IMR-90 (cell line): ENCODE results near the gene ACOX2. TPM values are rescaled to one million over a fixed set of nuclear protein-coding genes. Genes with fewer than 3 reads are reported as not detected.

Experiments
- ATAC-seq: fragments of 200-7000 bp; cut with Tn5 transposase; 2 replicates; pipeline ENCODE4 v1.9.1; 2020; ENCODE audit warnings: low read depth, mild to moderate bottlenecking, moderate library complexity
- BruUV-seq: library from RNA; stranded (reverse); fragments of 400-500 nt; replicated peaks from 2 replicates; lab custom pipeline; 2021; lab: Mats Ljungman, UMichigan
- CTCF ChIA-PET: fragments of 300-600 bp; formaldehyde crosslinking; extraction: SDS; loops from one replicate; lab custom pipeline; 2021; ENCODE audit warnings: antibody characterized with exemption; lab: Yijun Ruan, JAX
- POLR2A ChIA-PET: fragments of 300-600 bp; sonication (Branson Sonifier 250); formaldehyde crosslinking; loops from one replicate; lab custom pipeline; 2022; ENCODE audit warnings: antibody characterized with exemption; ENCODE audit not compliant: unreplicated experiment; lab: Charles Lee
- DNase-seq: peaks from one replicate; pipeline ENCODE4 v3.0.0; 2013
- H2AFZ ChIP-seq: replicated peaks from 2 replicates; pipeline ENCODE3; 2013; ENCODE audit warnings: low read length, mild to moderate bottlenecking; ENCODE audit not compliant: poor library complexity
- H2AK5ac ChIP-seq: 2 replicates; pipeline ENCODE4 v1.6.1; 2013; ENCODE audit warnings: low read depth, low read length, inconsistent platforms
- H2AK9ac ChIP-seq: replicated peaks from 2 replicates; pipeline ENCODE3; 2013; ENCODE audit warnings: mild to moderate bottlenecking, low read depth, low read length, moderate library complexity; ENCODE audit not compliant: poor library complexity
- H2BK120ac ChIP-seq: 2 replicates; pipeline ENCODE4 v1.6.1; 2013; ENCODE audit warnings: low read depth, low read length, inconsistent platforms
- H2BK15ac ChIP-seq: 3 replicates; pipeline ENCODE4 v1.6.1; 2013; ENCODE audit warnings: low read depth, low read length, inconsistent platforms
- H2BK20ac ChIP-seq: 2 replicates; pipeline ENCODE4 v1.6.1; 2013; ENCODE audit warnings: low read depth, mild to moderate bottlenecking, inconsistent platforms, low read length, moderate library complexity
- H2BK5ac ChIP-seq: 2 replicates; pipeline ENCODE4 v1.6.1; 2013; ENCODE audit warnings: mild to moderate bottlenecking, low read depth, low read length, inconsistent platforms; ENCODE audit not compliant: poor library complexity, severe bottlenecking
- H3K14ac ChIP-seq: replicated peaks from 2 replicates; pipeline ENCODE4 v1.6.1; 2013; ENCODE audit warnings: low read depth, low read length, inconsistent platforms
- H3K18ac ChIP-seq: 2 replicates; pipeline ENCODE4 v1.6.1; 2013; ENCODE audit warnings: low read depth, low read length, control low read depth
- H3K23ac ChIP-seq: 2 replicates; pipeline ENCODE4 v1.6.1; 2013; ENCODE audit warnings: low read depth, low read length, inconsistent platforms
- H3K27ac ChIP-seq: 2 replicates; pipeline ENCODE4 v1.5.1; 2013; ENCODE audit warnings: mild to moderate bottlenecking, control low read depth, low read length; ENCODE audit not compliant: insufficient read depth
- H3K27me3 ChIP-seq: 2 replicates; pipeline ENCODE4 v1.6.1; 2013; ENCODE audit warnings: low read length; ENCODE audit not compliant: control insufficient read depth, insufficient read depth
- H3K36me3 ChIP-seq: 2 replicates; pipeline ENCODE4 v1.6.1; 2013; ENCODE audit warnings: low read length, mixed read lengths; ENCODE audit not compliant: control insufficient read depth, insufficient read depth
- H3K4ac ChIP-seq: 2 replicates; pipeline ENCODE4 v1.6.1; 2013; ENCODE audit warnings: low read depth, low read length, inconsistent platforms
- H3K4me1 ChIP-seq: 2 replicates; pipeline ENCODE4 v1.6.1; 2013; ENCODE audit warnings: low read length, mixed read lengths; ENCODE audit not compliant: control insufficient read depth, insufficient read depth
- H3K4me2 ChIP-seq: 2 replicates; pipeline ENCODE4 v1.6.1; 2013; ENCODE audit warnings: low read depth, mild to moderate bottlenecking, control low read depth, low read length, moderate library complexity
- H3K4me3 ChIP-seq: 2 replicates; pipeline ENCODE4 v1.5.1; 2013; ENCODE audit warnings: low read depth, mild to moderate bottlenecking, control low read depth, low read length, moderate library complexity; ENCODE audit not compliant: insufficient read depth
- H3K56ac ChIP-seq: 2 replicates; pipeline ENCODE4 v1.6.1; 2013; ENCODE audit warnings: low read length, inconsistent platforms; ENCODE audit not compliant: insufficient read depth; ENCODE audit errors: extremely low read depth
- H3K79me1 ChIP-seq, 2 experiments: 2 replicates each; pipeline ENCODE4 v1.6.1; 2013; ENCODE audit warnings: low read length in 2 of 2, inconsistent platforms in 1 of 2, low read depth in 1 of 2
- H3K9ac ChIP-seq: 2 replicates; pipeline ENCODE4 v1.6.1; 2013; ENCODE audit warnings: low read depth, low read length, control low read depth
- H3K9me1 ChIP-seq: 2 replicates; pipeline ENCODE4 v1.6.1; 2013; ENCODE audit warnings: low read length, inconsistent platforms; ENCODE audit not compliant: insufficient read depth
- H3K9me3 ChIP-seq: 2 replicates; pipeline ENCODE4 v1.6.1; 2013; ENCODE audit warnings: low read length; ENCODE audit not compliant: control insufficient read depth, insufficient read depth
- H4K20me1 ChIP-seq: 2 replicates; pipeline ENCODE4 v1.6.1; 2013; ENCODE audit warnings: low read length, inconsistent platforms; ENCODE audit not compliant: insufficient read depth
- H4K5ac ChIP-seq: 2 replicates; pipeline ENCODE4 v1.6.1; 2013; ENCODE audit warnings: mild to moderate bottlenecking, low read depth, low read length, control low read depth
- H4K8ac ChIP-seq, 2 experiments: 2 replicates each; pipeline ENCODE4 v1.6.1; 2013; ENCODE audit warnings: low read depth in 2 of 2, low read length in 2 of 2, control low read depth in 1 of 2, inconsistent platforms in 1 of 2
- H4K91ac ChIP-seq: 2 replicates; pipeline ENCODE4 v1.6.1; 2013; ENCODE audit warnings: low read depth, low read length, inconsistent platforms; ENCODE audit not compliant: insufficient read depth
- BHLHE40 ChIP-seq: fragments of 150-350 bp; IDR thresholded peaks from 2 replicates; pipeline ENCODE4 v1.6.1; 2016; ENCODE audit warnings: mild to moderate bottlenecking, low read depth, low read length
- CEBPB ChIP-seq: IDR thresholded peaks from 2 replicates; pipeline ENCODE4 v1.6.1; 2012; ENCODE audit warnings: low read depth, low read length, improper control_type of control experiment
- CHD1 ChIP-seq: IDR thresholded peaks from 2 replicates; pipeline ENCODE4 v1.6.1; 2012; ENCODE audit warnings: low read depth, low read length, improper control_type of control experiment
- FOS ChIP-seq: fragments of 150-350 bp; IDR thresholded peaks from 2 replicates; pipeline ENCODE4 v1.6.1; 2016; ENCODE audit warnings: low read depth, low read length
- MAFK ChIP-seq: IDR thresholded peaks from 2 replicates; pipeline ENCODE4 v1.6.1; 2012; ENCODE audit warnings: low read depth, low read length, improper control_type of control experiment
- NFE2L2 ChIP-seq: fragments of 150-350 bp; IDR thresholded peaks from 2 replicates; pipeline ENCODE4 v1.6.1; 2016; ENCODE audit warnings: low read depth, mild to moderate bottlenecking, low read length
- POLR2A ChIP-seq: IDR thresholded peaks from 2 replicates; pipeline ENCODE4 v1.6.1; 2012; ENCODE audit warnings: mild to moderate bottlenecking, low read depth, low read length
- RAD21 ChIP-seq: IDR thresholded peaks from 2 replicates; pipeline ENCODE4 v1.6.1; 2012; ENCODE audit warnings: low read length, improper control_type of control experiment
- RCOR1 ChIP-seq: IDR thresholded peaks from 2 replicates; pipeline ENCODE4 v1.6.1; 2012; ENCODE audit warnings: mild to moderate bottlenecking, low read length, improper control_type of control experiment; ENCODE audit not compliant: insufficient replicate concordance
- RFX5 ChIP-seq: IDR thresholded peaks from 2 replicates; pipeline ENCODE4 v1.8.0; 2012; ENCODE audit warnings: low read depth, mild to moderate bottlenecking, low read length, moderate library complexity
- SMC3 ChIP-seq: fragments of 150-350 bp; IDR thresholded peaks from 2 replicates; pipeline ENCODE4 v1.6.1; 2016; ENCODE audit warnings: low read depth, mild to moderate bottlenecking, antibody characterized with exemption, low read length, moderate library complexity
- WGBS, 2 experiments: methylation state at CpG; one replicate each; pipeline versions ENCODE4 v1.1.5 to v1.1.7; 2013; ENCODE audit warnings: missing lambda C conversion rate in 2 of 2; ENCODE audit not compliant: insufficient read length in 1 of 2; ENCODE audit errors: extremely low coverage in 2 of 2; 5-methylcytosine and 5-hydroxymethylcytosine counted together
- dilution Hi-C: fragments of 300-500 bp; cut with HindIII; formaldehyde crosslinking; loops from one replicate; pipeline ENCODE4 v1.14.3; 2018; ENCODE audit warnings: low sequenced_read_pairs; ENCODE audit not compliant: unreplicated experiment
- in situ Hi-C: fragments of 300-500 bp; cut with MboI; formaldehyde crosslinking; loops from 3 replicates; pipeline ENCODE4 v1.14.3; 2019; ENCODE audit warnings: low sequenced_read_pairs, inconsistent platforms, mixed read lengths
- intact Hi-C: fragments of 100-400 bp; cut with micrococcal nuclease; formaldehyde crosslinking; loops from 2 replicates; pipeline ENCODE4 v1.10.0; 2022
- polyA plus RNA-seq, 3 experiments: library from polyadenylated mRNA; depleted of rRNA; stranded (reverse); fragments of >200 nt; gene quantifications; 2 replicates each; pipeline ENCODE4 v1.2.3, GENCODE V29; 2012; ENCODE audit warnings: low replicate concordance in 1 of 3
- total RNA-seq: library from RNA; depleted of rRNA; stranded (reverse); fragments of >200 nt; gene quantifications from 2 replicates; pipeline ENCODE4 v1.2.3, GENCODE V29; 2012
- TF ChIP-seq, protein P1 (sequence below): fragments of 150-350 bp; IDR thresholded peaks from 2 replicates; pipeline ENCODE4 v1.6.1; 2017; ENCODE audit warnings: mild to moderate bottlenecking, antibody characterized with exemption, low read length, low read depth
- TF ChIP-seq, protein P2 (sequence below): fragments of 150-350 bp; IDR thresholded peaks from 2 replicates; pipeline ENCODE4 v1.6.1; 2016; ENCODE audit warnings: low read depth, mild to moderate bottlenecking, low read length, moderate library complexity, borderline replicate concordance

ACOX2 gene
- total and polyA plus RNA-seq, 2 of the 4 experiments (the other 2 are of a cell fraction) = 15.6 to 32.9 TPM

DNA sequence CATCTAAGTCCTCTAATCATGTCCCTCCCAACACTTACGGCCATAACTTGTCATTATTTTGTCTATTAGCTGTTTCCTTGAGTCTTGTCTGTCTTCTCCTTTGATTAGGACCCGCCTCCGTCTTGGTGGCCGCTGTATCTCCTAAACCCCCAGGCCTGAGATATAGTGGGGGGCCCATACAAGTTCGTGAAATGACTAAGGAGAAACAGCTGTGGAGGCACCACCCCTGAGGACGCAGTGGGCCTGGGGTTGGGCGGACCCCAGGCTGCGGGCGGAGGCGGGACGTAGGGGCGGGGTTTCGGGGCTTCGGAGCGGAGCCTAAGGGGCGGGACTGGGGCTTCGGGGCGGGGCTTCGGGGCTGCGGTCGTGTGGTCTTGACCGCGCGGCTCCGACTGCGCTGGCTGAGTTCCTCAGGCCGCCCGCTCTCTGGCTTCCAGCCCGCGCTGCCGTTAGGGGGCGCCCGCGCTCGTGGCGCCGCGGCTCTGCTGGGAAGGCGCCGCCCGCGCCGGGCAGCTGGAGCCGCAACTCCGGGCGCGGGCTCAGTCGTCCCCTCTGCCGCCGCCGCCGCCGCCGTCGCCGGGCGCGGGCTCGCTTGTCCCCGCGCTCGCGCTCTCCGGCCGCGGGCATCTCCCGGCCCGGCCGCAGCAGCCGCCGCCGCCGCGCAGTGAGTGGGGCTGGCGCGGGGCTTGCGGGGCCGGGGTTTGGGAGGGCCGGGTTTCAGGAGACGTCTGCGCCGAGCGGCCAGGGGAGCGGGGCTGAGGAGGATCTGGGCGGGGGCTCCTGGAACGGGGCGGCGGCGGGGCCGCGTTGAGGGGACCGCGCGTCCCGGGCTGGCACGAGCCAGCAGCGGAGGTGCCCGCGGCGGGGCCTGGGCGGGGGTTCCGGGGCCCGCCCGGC is 45.2 kb downstream of the ACOX2 start, which contains the start of gene KCTD6:
Gene KCTD6, plus strand, starts transcription at position 591 of the 897 bp plus-strand sequence. CDS start 6,660 bp downstream, outside the sequence.
- Histone ChIP-seq H2AK5ac (peak within 1 kb of the TSS; percentile 48; the same call in 1 of the 2 replicates), H3K56ac (peak within 1 kb of the TSS; percentile 30), H3K4me2 (peak within 1 kb of the TSS; percentile 97), H2BK15ac (peak within 1 kb of the TSS; percentile 83; the same call in 2 of the 3 replicates), H3K79me1 (peaks cover 15 to 33% of the 10 kb centered on the region in 2 experiments), H2AK9ac (peak within 1 kb of the TSS; percentile 59), H3K27me3 (no peaks in the 10 kb centered on the region), H3K14ac (peak within 1 kb of the TSS; percentile 42), H2AFZ (peak within 1 kb of the TSS; percentile 94), H4K20me1 (peaks cover 5% of the 10 kb centered on the region; the same call in 1 of the 2 replicates), H3K9me1 (peaks cover 18% of the 10 kb centered on the region; the same call in 1 of the 2 replicates), H2BK120ac (peak within 1 kb of the TSS; percentile 84), H3K18ac (peak within 1 kb of the TSS; percentile 45), H3K4me3 (peak within 1 kb of the TSS; percentile 89), H2BK20ac (no peak within 1 kb of the TSS), H3K9me3 (no peaks in the 10 kb centered on the region), H3K9ac (peak within 1 kb of the TSS; percentile 80), H4K5ac (peak within 1 kb of the TSS; percentile 76), H3K4me1 (peaks cover 13% of the 10 kb centered on the region), H3K23ac (peak within 1 kb of the TSS; percentile 83), H3K36me3 (no peaks in the 10 kb centered on the region), H4K8ac (peak within 1 kb of the TSS; percentile 89 to 94), H3K27ac (peak within 1 kb of the TSS; percentile 60), H2BK5ac (no peak within 1 kb of the TSS), H4K91ac (peak within 1 kb of the TSS; percentile 48), H3K4ac (peak within 1 kb of the TSS; percentile 79)
- DNase-seq = peak; percentile 92
- POLR2A ChIA-PET = interaction anchor here (0.6 to 0.7 kb wide), 2 partner anchors 12 to 186 kb away, joined by 3 to 22 read pairs; partner anchors contain the start of genes HTD2 and RPP14
- BruUV-seq = no TSS peak
- CTCF ChIA-PET = interaction anchor here (0.6 to 1.9 kb wide), 8 partner anchors 20 to 166 kb away, joined by 3 to 5 read pairs (median 4); no protein-coding TSS in a partner anchor
- WGBS, 2 experiments = 0% methylated on average over 33 of the region's 104 CpGs; no CpG with 5 or more reads in 1 of the 2 experiments
- intact Hi-C loops = loop anchor here (1.0 to 5.0 kb wide), 5 partner anchors 41 to 184 kb away; partner anchors contain the start of genes PDHB and PXK
- ATAC-seq = peak; percentile 94
- dilution Hi-C loops = no loop called here
- in situ Hi-C loops = loop anchor here (10.0 kb wide), 1 partner anchor 167 kb away; no protein-coding TSS in a partner anchor
- TF ChIP-seq NFE2L2 (no peak), CHD1 (no peak), MAFK (no peak), BHLHE40 (no peak), CEBPB (no peak), RFX5 (no peak), FOS (no peak), POLR2A (no peak), RAD21 (peak; percentile 57), RCOR1 (no peak), SMC3 (peak; percentile 61)
- TF ChIP-seq, protein P1, sequence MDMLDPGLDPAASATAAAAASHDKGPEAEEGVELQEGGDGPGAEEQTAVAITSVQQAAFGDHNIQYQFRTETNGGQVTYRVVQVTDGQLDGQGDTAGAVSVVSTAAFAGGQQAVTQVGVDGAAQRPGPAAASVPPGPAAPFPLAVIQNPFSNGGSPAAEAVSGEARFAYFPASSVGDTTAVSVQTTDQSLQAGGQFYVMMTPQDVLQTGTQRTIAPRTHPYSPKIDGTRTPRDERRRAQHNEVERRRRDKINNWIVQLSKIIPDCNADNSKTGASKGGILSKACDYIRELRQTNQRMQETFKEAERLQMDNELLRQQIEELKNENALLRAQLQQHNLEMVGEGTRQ = no peak
- TF ChIP-seq, protein P2, sequence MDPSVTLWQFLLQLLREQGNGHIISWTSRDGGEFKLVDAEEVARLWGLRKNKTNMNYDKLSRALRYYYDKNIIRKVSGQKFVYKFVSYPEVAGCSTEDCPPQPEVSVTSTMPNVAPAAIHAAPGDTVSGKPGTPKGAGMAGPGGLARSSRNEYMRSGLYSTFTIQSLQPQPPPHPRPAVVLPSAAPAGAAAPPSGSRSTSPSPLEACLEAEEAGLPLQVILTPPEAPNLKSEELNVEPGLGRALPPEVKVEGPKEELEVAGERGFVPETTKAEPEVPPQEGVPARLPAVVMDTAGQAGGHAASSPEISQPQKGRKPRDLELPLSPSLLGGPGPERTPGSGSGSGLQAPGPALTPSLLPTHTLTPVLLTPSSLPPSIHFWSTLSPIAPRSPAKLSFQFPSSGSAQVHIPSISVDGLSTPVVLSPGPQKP = no peak
